Calu3 (cell line): Measurements from ENCODE around the gene ZMPSTE24. TPM values are rescaled to one million over a fixed set of nuclear protein-coding genes. Genes with fewer than 3 reads are reported as not detected.

Experiments used
- BruUV-seq: library from RNA; stranded (reverse); fragments of 400-500 nt; replicated peaks from 2 replicates; lab custom pipeline; 2021; lab: Mats Ljungman, UMichigan
- CTCF ChIA-PET: fragments of 300-600 bp; sonication (Branson Sonifier 250); formaldehyde crosslinking; loops from one replicate; lab custom pipeline; 2022; ENCODE audit warnings: antibody characterized with exemption; lab: Charles Lee
- DNase-seq: peaks from one replicate; pipeline ENCODE4 v3.0.0; 2022
- H3K27ac Mint-ChIP-seq: one replicate; pipeline ENCODE4 v1.8.0; 2022; ENCODE audit warnings: mixed read lengths; ENCODE audit not compliant: unreplicated experiment
- H3K27me3 Mint-ChIP-seq: one replicate; pipeline ENCODE4 v1.8.0; 2022; ENCODE audit warnings: mixed read lengths; ENCODE audit not compliant: unreplicated experiment
- H3K36me3 Mint-ChIP-seq: one replicate; pipeline ENCODE4 v1.8.0; 2022; ENCODE audit warnings: mild to moderate bottlenecking, moderate library complexity, mixed read lengths; ENCODE audit not compliant: insufficient read depth, unreplicated experiment
- H3K4me1 Mint-ChIP-seq: one replicate; pipeline ENCODE4 v1.8.0; 2022; ENCODE audit warnings: mild to moderate bottlenecking, low read depth, mixed read lengths; ENCODE audit not compliant: unreplicated experiment
- H3K4me3 Mint-ChIP-seq: one replicate; pipeline ENCODE4 v1.8.0; 2022; ENCODE audit warnings: mild to moderate bottlenecking, low read depth, moderate library complexity, mixed read lengths; ENCODE audit not compliant: unreplicated experiment
- H3K9me3 Mint-ChIP-seq: one replicate; pipeline ENCODE4 v1.8.0; 2022; ENCODE audit warnings: low read depth, mixed read lengths; ENCODE audit not compliant: unreplicated experiment
- CTCF ChIP-seq: fragments of 200-600 bp; IDR thresholded peaks from one replicate; pipeline ENCODE4 v1.8.0; 2022; ENCODE audit warnings: antibody characterized with exemption; ENCODE audit not compliant: unreplicated experiment
- intact Hi-C: fragments of 100-400 bp; cut with micrococcal nuclease; formaldehyde crosslinking; loops from one replicate; pipeline ENCODE4 v1.10.0; 2022; ENCODE audit not compliant: unreplicated experiment
- total RNA-seq: library from RNA; stranded (reverse); gene quantifications from 2 replicates; pipeline ENCODE4 v1.2.3, GENCODE V29; 2022

ZMPSTE24 gene
- total RNA-seq, 1 experiment from 2014 or later: 62.0 TPM

GRCh38 chr1:40276122-40276521 lies 18.1 kb downstream of the ZMPSTE24 start:
- BruUV-seq: no TSS peak
- no peak for DNase-seq
- Mint-ChIP-seq H3K36me3 (peaks cover 17% of the 10 kb centered on the region), H3K27ac (no peak overlapping the region), H3K4me3 (no peak overlapping the region), H3K4me1 (peaks cover 8% of the 10 kb centered on the region), H3K27me3 (no peaks in the 10 kb centered on the region), H3K9me3 (no peaks in the 10 kb centered on the region)
- CTCF ChIA-PET: no interaction called here
- intact Hi-C loops: no loop called here
- TF ChIP-seq CTCF: no peak

DNA sequence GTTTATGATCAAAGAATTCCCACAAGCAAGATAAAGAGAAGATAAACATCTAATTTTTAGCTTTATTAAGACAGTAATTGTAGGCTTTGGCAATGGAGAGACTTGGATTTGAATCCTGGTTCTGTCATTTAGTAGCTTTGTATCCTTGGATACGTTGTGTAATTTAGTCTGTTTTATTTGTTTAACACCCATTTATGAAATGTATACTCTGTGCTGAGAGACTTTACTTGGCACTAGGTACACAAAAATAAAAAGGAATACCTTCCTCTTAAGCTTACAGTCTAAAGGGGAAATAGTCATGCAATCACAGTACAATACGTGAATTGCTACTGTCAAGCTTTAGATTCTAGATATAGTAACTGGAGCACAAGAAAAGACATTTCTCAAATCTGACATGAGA lies 23.8 kb downstream of the ZMPSTE24 start:
- CTCF ChIA-PET: interaction anchor here (1.0 kb wide), 1 partner anchor 57 kb away, joined by 3 read pairs; no protein-coding TSS in a partner anchor
- H3K36me3 Mint-ChIP-seq: peaks cover 6% of the 10 kb centered on the region
- BruUV-seq: no TSS peak
- H3K27ac Mint-ChIP-seq: no peak overlapping the region
- H3K9me3 Mint-ChIP-seq: no peaks in the 10 kb centered on the region
- no peak for TF ChIP-seq CTCF
- DNase-seq: no peak
- intact Hi-C loops: no loop called here
- H3K27me3 Mint-ChIP-seq: no peaks in the 10 kb centered on the region
- no peak overlapping the region for H3K4me3 Mint-ChIP-seq
- no peaks in the 10 kb centered on the region for H3K4me1 Mint-ChIP-seq

- CTCF ChIA-PET: interaction anchor here (0.7 kb wide), 1 partner anchor 152 kb away, joined by 9 read pairs; no protein-coding TSS in a partner anchor
- no peaks in the 10 kb centered on the region for H3K9me3 Mint-ChIP-seq
Observed at GRCh38 chr1:40291293-40291692, 33.3 kb downstream of the ZMPSTE24 start.

DNA sequence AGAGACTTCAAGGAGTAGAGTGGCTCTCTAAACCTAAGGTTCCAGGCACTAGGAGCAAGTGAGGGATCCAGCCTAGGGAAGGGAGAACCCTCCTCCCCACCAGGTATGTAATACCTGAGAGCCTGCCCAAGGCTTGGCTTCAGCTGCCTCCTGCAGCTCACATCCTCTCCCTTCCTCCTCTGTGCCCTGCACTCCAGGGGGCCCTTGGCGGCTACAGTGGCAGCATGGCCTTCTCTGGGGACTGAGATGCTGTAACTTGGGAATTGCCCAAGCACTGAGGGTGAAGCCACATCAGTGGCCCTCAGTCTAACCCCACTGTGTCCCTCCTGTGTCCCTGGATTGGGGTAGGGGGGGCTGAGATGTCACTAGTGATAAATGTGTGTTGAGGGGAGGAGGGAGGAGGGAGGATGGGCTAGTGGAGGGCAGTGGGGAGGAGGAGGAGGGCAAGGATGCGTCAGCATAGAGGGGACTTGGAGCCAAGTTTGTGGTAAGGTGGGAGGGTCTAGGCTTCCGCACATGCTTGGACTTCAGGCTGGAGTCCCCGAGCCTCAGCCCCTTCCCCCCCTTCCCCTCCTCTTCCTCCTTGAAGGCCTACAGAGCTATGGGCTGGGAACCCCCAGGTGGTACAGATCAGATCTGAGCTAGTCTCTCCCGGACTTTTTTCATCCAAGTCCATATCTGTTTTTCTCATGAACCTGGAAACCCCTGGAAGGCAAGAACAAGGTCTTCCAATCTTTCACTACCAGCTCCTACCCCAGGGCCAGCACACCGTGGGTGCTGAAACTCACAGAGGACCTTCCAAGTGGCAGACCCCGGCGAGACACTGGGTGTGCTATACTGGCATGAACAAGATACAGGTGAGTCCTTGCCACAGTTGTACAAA lies 41.6 kb downstream of the ZMPSTE24 start:
- Mint-ChIP-seq H3K9me3 (no peaks in the 10 kb centered on the region), H3K36me3 (no peaks in the 10 kb centered on the region), H3K27me3 (no peaks in the 10 kb centered on the region), H3K4me3 (no peak overlapping the region), H3K4me1 (no peaks in the 10 kb centered on the region), H3K27ac (no peak overlapping the region)
- BruUV-seq: no TSS peak
- CTCF ChIA-PET: no interaction called here
- TF ChIP-seq CTCF: no peak
- no peak for DNase-seq
- intact Hi-C loops: no loop called here

More at GRCh38 chr1:40291293-40291692, 33.3 kb downstream of the ZMPSTE24 start:
- no peak overlapping the region for H3K27ac Mint-ChIP-seq
- intact Hi-C loops: no loop called here
- no peaks in the 10 kb centered on the region for H3K4me1 Mint-ChIP-seq
- no peak for DNase-seq
- TF ChIP-seq CTCF: no peak
- no TSS peak for BruUV-seq
- peaks cover 17% of the 10 kb centered on the region for H3K36me3 Mint-ChIP-seq
- H3K27me3 Mint-ChIP-seq: no peaks in the 10 kb centered on the region
- no peak overlapping the region for H3K4me3 Mint-ChIP-seq
